GM21381 (cell line): Measurements from ENCODE around the gene GPATCH2.
"Not testable (repeated sequence)": the region's sequence is repeated elsewhere in the genome, so short reads cannot be mapped to it uniquely, and the experiment has no call there.

Source experiments
- ATAC-seq: cut with Tn5 transposase; IDR thresholded peaks from one replicate; pipeline ENCODE4 v1.9.1; 2021; ENCODE audit warnings: mild to moderate bottlenecking, moderate library complexity; ENCODE audit not compliant: unreplicated experiment

The GPATCH2 gene

DNA sequence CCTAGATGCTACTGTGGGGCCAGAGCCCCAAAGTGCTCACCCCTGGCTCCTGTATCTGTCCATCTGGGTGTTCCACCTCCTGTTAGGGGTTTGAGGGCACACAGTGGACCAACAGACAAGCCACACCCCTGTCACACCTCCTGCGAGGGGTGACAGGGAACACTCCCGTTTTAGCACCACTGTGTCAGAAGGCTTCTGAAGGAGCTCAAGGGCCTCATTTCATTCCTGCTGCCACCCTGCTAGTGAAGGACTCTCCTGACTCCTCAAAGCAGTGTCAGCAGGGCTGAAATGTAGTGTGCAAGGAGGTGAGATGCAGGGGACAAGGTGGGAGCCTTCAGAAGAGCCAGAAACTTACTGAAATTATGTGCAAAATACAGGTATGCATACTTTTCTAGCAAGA lies 174.6 kb downstream of the GPATCH2 start:
- ATAC-seq: no peak

DNA sequence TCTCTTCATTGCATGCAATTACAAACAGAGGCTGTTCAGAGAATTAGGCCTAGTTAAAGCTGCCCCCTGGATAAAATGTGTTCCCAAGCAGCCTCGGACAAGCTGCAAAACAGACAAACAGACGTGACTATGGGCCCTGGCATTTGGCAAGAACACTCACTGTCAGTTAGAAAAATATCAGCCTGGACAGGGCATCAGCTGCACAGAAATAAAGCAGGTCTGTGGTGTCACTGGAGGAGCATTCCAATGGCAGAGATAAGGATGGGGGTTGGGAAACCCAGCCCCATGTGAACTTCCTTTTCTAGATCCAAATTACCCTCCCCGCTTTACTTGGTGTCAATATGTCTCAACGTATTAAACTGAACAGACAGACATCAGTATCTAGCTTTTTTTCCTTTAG lies 177.1 kb downstream of the GPATCH2 start:
- ATAC-seq: no peak

DNA sequence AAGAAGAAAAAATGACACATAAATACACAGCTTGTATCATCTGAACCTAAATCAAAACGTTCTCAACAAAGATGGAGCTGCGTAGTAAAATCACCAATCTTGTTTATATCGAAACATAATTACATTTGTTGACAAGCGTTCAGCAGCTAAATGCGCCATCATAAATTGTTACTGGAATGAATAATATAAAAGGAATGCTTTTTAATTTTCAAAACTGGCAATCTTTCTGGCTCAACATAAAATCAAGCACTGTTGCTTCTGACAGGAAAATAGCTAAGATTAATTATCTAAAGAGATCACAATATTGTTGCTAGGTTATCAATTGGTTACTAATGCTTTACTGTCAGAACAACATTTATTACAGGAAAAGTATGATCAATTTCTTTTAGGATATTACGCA lies 181.5 kb downstream of the GPATCH2 start:
- no peak for ATAC-seq

DNA sequence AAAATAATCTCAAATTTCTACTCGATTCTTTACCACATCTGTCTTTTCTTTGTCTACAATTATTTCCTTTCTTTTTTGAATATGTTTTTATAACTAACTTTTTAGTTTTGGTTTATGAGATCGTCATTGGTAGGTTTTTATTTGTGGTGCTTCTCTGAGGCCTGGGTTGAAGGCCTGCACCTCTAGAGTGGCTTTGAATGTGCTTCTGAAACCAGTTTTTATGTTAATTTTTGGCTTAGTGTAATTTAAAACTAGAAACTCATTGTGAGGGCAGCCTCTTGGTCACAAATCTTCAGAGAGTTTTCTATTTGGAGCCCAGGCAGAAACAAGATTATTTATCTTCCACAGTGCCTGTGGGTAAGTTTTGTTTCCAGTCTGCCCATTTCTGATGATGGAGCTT lies 187.0 kb downstream of the GPATCH2 start:
- no peak for ATAC-seq

DNA sequence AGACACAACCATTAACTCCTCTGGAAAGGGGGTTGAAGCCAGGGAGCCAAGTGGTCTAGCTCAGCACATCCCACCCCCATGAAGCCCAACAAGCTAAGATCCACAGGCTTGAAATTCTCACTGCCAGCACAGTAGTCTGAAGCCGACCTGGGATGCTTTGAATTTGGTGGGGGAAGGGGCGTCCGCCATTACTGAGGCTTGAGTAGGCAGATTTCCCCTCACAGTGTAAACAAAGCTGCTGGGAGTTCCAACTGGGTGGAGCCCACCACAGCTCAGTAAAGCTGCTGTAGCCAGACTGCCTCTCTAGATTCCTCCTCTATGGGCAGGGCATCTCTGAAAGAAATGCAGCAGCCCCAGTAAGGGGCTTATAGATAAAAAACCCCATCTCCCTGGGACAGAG lies 193.5 kb downstream of the GPATCH2 start:
- no peak for ATAC-seq

DNA sequence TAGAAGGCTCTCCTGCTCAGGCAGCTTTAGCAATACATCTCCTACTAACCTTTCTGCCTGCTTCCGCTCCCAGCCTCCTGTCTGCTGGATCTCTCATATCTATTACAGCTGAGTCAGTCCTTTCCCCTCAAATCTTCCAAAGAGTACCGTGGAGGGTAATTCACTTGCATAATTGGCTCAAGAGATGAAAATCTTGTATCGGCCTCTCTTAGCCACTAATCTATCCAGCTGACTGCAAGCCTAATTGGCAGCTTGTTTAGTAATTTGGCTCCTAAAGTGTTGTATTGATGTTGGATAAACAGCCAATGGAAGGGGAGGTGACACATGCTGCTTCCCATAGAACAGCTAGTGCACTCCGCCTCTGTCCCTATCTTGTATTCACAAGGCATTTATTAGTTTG lies 195.7 kb downstream of the GPATCH2 start:
- no peak for ATAC-seq

DNA sequence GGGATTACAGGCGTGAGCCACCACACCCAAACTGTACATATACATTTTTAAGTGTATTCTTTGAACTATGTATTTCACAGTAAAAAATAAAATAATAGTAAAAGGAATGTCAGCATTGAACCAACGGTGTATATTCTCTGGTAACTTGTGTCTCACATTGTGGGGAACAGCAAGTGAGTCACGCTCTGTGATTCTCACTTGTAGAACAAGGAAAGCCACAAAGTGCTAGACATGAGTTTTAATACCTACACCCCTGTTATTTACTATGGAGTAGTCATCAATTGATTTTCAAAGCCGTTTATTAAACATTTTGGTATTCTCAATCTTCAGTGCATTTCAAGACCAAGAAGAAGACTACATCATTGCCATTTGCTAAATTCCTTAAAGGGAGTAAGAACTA lies 197.2 kb downstream of the GPATCH2 start:
- no peak for ATAC-seq

DNA sequence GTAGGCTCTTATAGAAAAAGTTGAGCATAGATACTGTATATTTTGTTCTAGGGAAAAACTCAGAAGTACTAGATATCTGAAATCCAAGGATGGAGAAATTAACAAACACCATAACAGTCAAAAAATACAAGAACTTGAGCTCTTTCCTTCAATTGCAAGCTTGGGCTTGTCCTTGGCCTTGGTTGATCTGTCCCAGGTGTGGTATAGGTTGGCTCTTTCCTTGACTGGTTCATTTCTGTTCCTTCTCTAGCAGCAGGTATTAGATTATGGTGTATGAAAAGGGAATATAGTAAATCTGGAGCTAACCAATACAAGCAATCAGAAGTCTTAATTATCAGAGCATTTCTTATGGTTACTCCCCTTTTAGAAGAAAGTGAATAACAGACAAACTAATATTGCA lies 198.6 kb downstream of the GPATCH2 start:
- no peak for ATAC-seq

DNA sequence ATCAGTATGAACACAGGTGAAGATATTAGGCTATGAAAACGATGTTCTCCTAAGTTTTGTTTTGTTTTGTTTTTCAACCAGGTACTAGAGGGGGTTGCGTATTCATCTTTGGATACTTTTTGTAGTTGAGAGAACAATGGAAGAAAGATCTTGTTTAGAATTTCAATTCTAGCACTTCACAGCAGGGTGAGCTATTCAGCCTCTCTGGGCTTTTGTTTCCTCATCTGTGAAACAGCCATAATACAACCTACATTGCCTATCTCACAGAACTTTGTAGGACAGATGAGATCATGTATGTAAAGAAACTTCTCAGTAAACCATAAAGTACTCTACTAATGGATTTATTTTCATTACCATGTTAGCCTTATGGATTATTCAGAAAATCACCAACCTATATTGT lies 199.5 kb downstream of the GPATCH2 start:
- ATAC-seq: no peak

DNA sequence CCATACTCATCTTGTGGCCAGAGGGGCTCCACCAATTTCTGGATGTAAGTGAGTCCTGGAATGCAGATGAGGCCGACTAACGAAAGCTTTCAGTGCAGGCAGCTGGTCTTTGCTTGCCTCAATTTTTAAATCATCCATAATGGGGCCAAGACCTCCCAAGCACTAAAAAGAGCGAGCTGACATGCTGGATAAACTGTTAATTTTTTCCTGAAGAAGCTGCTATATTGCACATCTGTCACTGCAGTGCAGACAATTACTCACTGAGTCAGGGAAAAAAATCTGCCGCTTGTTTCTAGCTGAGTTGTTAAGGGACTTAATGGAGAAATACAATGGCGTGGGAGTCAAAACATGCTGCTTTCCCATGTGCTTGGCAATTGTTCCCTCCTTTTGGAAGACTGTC lies 205.5 kb downstream of the GPATCH2 start:
- no peak for ATAC-seq

DNA sequence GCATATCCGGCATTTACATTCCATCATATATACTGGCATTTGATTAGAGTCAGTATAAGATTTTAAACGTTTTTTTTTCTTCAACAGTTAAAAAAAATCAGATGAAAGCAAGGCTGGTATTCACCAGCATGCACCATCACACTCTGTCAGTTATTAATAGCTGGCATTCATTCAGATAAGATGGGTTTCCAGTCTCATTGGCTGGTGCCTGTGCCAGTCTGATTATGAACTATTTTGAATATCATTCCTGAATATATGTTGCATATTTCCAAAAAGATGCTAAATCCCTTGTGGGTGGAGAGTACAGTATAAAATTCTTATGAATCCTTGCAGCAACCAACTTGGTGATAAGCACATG lies 211.7 kb downstream of the GPATCH2 start:
- ATAC-seq: no peak

DNA sequence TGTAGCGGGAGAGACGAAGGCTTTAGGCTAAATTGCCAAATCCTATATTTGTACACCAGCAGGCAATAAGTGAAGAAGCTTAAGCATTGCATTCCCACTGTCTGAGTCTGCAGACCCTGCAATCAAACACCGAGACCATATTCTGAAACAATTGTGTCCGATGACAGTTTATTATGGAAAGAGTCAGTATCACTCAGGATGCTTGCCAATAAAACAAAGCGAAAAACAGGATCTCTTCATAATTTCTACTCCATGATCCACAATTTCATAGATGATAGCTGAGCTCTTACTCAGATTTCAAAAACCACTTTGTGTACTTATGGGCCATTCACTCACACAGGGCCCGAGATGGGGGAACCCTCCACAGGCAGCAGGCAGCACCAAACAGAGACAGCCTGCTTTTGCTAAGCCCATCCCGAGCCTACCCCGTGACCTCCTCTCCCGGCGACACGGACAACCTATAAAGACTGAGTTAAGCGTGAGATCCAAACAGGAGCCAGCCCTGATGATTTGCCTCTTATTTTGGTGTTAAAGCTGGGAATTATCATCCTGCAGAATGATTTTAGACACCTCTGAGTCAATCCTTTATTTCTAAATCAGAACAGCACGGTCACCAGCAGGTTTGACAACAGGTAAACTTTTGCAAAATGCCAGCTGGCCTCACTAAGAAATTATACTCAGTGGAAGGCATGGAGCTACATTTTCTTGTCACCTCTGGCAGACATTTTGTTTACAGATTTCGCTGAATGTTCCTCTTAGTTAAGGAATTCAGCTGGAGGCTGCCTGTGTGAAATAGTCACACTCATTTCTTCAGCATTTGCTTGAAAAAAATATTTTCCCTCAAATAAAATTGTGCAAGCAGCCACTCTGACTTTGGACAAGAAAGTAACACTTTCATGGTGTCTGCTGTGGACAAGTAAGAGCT lies 212.4 kb downstream of the GPATCH2 start:
- no peak for ATAC-seq

DNA sequence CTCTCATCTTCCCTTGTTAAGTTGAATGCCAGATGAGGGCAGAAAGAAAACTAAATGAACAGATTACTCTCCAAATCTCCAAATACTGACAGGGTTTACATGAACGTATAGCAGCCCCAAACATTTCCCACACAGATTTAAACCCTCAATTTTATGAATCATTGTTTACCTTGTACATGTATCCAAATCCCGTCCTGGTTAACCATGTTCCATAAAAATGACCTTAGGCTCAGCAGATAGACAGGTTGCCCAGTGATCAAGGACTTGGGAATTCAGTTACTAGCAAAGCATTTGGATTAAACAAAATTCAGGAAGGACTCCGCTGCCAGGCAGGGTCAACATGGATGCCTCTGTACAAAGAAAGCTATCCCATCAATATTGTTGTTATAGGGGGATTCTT lies 213.5 kb downstream of the GPATCH2 start:
- ATAC-seq: no peak

DNA sequence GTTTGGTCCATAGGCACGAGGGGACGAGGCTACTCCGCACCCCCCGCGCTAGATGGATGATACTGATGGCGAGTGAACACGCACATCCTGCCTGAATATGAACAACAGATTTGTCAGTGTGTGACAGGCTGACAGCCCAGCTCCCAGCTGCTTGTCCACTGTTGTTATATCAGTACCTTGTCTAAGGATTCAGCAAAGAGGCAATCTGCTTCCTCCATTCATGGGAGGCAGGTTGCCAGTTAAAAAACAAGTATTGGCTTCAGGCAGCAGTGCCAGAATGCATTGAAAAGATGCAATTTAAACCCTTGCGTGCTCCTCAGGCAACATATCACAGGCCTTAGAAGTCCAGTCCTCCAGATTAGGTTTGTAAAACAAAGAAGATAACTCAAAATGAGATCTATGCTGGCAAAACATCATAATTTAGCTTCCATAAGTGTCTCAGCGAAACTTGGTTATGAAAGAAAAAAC lies 223.3 kb downstream of the GPATCH2 start:
- ATAC-seq: no peak

DNA sequence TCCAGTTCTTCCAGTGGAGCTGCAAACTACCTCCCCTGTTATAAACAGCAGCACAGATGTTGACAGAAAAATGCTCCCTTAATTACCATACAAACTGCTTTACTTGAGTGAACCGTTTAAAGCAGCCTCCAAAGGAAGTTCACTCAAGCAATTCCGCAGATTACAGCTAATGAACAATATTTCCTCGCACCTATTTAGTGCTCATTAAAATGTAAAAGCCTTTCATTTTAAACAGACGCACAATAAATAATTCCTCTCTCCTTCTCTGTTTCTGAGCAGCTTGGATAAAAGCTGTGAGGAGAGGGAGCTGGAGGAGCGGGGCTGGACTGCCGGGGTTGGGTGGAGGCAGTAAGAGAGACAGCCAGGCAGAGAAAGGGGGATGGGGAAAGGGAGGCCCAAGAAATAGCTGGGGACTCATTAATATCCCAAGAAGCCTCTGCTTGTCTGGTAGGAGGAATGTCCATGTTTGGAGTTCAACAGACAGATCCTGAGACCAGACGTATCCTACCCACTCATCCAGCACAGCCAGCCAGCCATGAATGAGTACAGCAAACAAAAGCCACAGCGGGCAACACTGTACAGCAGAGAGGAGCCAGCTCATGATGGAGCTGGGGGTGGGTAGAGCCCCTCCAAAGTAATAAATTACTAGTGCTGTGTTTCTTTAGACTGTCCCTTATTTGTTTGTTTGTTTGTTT lies 227.7 kb downstream of the GPATCH2 start:
- ATAC-seq: no peak

DNA sequence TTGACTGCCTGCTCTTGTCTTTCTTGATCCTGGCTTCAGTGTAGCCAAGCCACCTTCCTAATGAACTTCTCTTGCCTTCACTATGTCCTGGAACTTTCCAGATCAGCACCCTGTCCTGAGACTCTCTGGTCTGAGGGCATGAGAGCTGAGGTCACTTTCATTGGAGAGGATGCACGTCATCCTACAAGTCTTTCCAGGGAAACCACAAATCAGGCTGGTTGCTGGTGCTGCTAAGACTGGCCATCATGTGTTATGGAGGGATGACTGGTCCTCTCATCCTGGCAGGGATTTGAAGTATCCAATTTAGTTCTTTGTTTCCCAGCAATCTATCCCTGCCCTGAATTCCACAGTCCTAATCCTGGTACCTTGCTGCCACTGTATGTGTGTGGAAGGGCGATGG lies 228.6 kb downstream of the GPATCH2 start:
- no peak for ATAC-seq

DNA sequence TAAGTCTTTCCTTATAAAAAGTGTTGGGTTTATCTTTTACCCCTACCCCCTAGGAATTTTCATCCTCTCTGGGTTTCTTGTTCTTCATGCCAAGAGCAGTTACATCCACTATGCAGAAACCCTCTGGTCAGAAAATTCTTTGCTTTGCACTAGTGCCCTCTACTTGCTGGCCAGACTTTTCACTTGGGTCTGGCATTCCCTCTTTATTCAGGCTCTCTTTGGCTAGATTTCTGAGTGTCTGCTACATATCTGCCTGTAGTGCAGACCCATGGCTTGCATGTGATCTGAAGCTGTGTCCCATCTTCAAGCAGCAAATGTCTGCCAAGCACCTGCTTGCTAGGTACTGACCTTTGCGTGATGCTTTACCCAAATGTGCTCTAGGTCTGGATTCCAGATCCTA lies 237.0 kb downstream of the GPATCH2 start:
- no peak for ATAC-seq

DNA sequence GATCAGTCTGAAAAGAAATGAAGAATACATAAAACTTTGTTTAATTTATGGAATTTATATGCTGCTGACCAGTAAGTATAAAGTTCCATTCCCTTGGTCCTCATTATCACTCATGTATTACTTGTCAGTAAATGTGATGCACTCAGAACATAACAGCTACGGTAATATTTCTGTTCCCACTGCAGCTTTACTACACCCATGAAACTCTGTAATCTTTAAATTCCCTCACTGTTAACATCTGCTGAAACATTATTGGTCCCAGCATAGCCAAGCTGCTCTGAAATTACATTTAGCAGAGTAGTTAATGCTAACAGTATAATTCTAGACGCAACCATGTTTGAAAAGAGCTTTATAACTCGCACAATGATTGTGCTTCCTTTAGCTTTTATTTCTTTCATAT lies 238.4 kb downstream of the GPATCH2 start:
- no peak for ATAC-seq

DNA sequence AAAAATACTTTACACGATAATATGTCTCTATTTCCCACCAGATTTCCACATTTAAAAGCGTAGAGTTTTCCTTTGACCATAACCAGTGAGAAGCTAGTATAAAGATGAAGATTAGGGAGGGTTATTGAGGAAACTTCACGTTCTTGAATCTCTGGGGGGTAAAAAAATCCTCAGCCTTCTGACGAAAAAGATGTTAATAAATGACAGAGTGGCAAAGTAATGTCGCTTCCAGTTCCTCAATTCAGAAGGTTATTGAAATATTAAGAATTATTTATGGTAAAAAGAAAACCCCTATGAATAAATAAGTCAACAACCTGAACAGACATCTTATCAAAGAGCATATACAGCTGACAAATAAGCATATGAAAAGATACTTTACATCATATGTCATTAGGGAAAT lies 241.0 kb downstream of the GPATCH2 start:
- ATAC-seq: peak; percentile 65

DNA sequence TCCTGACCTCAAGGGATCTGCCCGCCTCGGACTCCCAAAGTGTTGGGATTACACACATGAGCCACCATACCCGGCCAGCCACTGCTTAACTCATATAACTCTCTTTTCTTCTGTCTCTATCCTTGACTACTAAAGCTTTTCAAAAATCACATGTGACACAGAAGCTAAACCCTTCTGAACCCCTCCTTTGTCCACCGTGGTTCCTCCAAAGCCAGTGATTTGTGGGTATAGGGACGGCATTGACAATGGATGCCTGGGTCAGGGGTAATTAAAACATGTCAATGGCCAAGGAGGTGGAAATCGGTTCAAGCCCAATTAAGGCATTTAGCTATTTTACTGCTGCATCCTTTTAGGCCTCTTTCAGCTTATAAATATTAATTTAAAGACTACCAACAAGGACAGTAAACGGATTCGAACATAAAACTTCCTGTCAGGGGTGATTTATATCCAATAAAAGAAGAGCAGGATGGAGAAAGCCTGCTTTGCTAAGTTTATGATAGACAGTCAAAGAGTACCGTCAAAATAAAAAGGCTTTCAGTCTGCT lies 242.3 kb downstream of the GPATCH2 start:
- no peak for ATAC-seq

DNA sequence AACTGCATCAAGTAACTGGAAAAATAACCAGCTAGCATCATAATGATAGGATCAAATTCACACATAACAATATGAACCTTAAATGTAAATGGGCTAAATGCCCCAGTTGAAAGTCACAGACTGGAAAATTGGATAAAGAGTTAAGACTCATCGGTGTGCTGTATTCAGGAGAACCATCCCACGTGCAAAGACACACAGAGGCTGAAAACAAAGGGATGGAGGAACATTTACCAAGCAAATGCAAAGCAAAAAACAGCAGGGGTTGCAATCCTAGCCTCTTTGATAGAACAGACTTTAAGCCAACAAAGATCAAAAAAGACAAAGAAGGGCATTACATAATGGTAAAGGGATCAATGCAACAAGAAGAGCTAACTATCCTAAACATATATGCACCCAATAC lies 249.1 kb downstream of the GPATCH2 start:
- not testable (repeated sequence) for ATAC-seq

DNA sequence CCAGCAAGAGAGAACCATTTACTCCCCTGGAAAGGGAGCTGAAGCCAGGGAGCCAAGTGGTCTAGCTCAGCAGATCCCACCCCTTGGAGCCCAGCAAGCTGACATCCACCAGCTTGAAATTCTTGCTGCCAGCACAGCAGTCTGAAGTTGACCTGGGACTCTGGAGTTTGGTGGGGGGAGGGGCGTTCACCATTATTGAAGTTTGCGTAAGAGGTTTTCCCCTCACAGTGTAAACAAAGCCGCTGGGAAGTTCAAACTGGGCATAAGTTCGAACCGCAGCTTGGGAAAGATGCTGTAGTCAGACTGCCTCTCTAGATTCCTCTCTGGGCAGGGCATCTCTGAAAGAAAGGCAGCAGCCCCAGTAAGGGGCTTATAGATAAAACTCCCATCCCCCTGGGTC lies 251.1 kb downstream of the GPATCH2 start:
- ATAC-seq: not testable (repeated sequence)
